ACC112 (cell line): Measurements from ENCODE around the gene DLG2.
"Not testable (repeated sequence)": the region's sequence is repeated elsewhere in the genome, so short reads cannot be mapped to it uniquely, and the experiment has no call there.

ENCODE experiments used
- H2AFZ ChIP-seq: fragments of 200-600 bp; sonication (generic); one replicate; pipeline ENCODE4 v1.6.0; 2017; ENCODE audit warnings: antibody characterized with exemption, low read length; ENCODE audit not compliant: unreplicated experiment
- H3K27ac ChIP-seq: fragments of 200-600 bp; sonication (generic); 2 replicates; pipeline ENCODE4 v1.5.1; 2014; ENCODE audit warnings: low read depth, mild to moderate bottlenecking, antibody characterized with exemption, low read length, moderate library complexity
- H3K27me3 ChIP-seq: fragments of 200-600 bp; sonication (generic); 2 replicates; pipeline ENCODE4 v1.6.1; 2014; ENCODE audit warnings: mild to moderate bottlenecking, antibody characterized with exemption, low read length, moderate library complexity, mixed read lengths; ENCODE audit not compliant: insufficient read depth
- H3K36me3 ChIP-seq: fragments of 200-600 bp; sonication (generic); 2 replicates; pipeline ENCODE4 v1.6.1; 2016; ENCODE audit warnings: mild to moderate bottlenecking, antibody characterized with exemption, low read length, moderate library complexity, mixed read lengths; ENCODE audit not compliant: insufficient read depth
- H3K4me1 ChIP-seq: fragments of 200-600 bp; sonication (generic); one replicate; pipeline ENCODE4 v1.6.1; 2016; ENCODE audit warnings: low read length, mixed read lengths; ENCODE audit not compliant: insufficient read depth, unreplicated experiment, control insufficient read depth
- H3K4me3 ChIP-seq: fragments of 200-600 bp; sonication (generic); 2 replicates; pipeline ENCODE4 v1.5.1; 2014; ENCODE audit warnings: mild to moderate bottlenecking, low read depth, low read length
- H3K79me2 ChIP-seq: fragments of 200-600 bp; sonication (generic); one replicate; pipeline ENCODE4 v1.6.0; 2016; ENCODE audit warnings: low read length; ENCODE audit not compliant: control insufficient read depth, unreplicated experiment, insufficient read depth

DLG2 gene

DNA sequence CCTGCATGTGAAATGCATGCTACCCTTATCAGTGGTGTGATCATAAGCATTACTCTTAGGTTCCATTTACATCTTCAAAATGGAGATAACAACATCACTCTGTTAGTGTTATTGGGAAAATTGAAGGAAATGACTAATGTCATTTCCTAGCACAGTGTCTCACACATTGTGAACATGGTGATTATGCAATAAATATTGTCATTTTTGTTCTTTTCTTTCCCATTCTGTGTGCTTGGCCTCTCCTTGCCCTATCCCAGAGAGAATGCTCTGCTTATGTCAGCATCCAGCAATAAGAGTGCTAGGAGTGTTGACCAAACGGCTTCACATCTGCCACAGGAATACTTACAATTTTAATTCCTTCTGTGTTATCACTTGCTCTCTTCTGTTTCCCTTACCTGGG, 1316.9 kb downstream of the DLG2 start:
- Histone ChIP-seq H3K27me3 (no peaks in the 10 kb centered on the region), H3K27ac (no peak overlapping the region), H3K4me3 (no peak overlapping the region), H3K4me1 (peaks cover 12% of the 10 kb centered on the region), H3K36me3 (no peaks in the 10 kb centered on the region), H3K79me2 (no peaks in the 10 kb centered on the region), H2AFZ (no peak overlapping the region)

DNA sequence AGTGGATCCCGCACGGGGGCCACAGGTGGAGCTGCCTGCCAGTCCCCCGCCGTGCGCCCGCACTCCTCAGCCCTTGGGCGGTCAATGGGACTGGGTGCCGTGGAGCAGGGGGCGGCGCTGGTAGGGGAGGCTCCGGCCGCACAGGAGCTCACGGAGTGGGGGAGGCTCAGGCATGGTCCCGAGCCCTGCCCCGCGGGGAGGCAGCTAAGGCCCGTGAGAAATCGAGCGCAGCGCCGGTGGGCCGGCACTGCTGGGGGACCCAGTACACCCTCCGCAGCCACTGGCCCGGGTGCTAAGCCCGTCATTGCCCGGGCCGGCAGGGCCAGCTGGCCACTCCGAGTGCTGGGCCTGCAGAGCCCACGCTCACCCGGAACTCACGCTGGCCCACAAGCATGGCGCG, 1318.7 kb downstream of the DLG2 start:
- peaks cover 12% of the 10 kb centered on the region for H3K4me1 ChIP-seq
- H2AFZ ChIP-seq, H3K79me2 ChIP-seq, H3K36me3 ChIP-seq, H3K27me3 ChIP-seq, H3K27ac ChIP-seq, H3K4me3 ChIP-seq: not testable (repeated sequence)

DNA sequence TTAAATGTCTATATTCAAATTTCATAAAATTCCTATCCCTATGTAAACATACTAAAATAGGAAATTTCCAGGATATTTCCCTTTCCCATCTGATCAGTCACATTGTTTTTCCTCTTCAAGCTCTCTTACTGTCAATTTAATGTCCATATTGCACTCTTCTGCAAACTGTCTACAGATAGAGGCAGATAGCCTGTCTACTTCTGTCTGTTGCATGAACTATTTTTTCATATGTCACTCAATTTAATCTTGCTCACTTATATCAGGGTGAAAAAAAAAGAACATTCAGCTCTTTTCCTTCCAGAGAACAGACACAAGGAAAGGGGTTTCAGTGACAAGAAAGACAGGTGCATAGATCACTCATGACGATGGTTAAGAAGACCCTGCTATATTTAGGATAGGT, 1327.1 kb downstream of the DLG2 start:
- H3K4me1 ChIP-seq = no peaks in the 10 kb centered on the region
- H2AFZ ChIP-seq = no peak overlapping the region
- no peaks in the 10 kb centered on the region for H3K27me3 ChIP-seq
- H3K4me3 ChIP-seq = no peak overlapping the region
- H3K79me2 ChIP-seq = no peaks in the 10 kb centered on the region
- H3K27ac ChIP-seq = no peak overlapping the region
- H3K36me3 ChIP-seq = no peaks in the 10 kb centered on the region

DNA sequence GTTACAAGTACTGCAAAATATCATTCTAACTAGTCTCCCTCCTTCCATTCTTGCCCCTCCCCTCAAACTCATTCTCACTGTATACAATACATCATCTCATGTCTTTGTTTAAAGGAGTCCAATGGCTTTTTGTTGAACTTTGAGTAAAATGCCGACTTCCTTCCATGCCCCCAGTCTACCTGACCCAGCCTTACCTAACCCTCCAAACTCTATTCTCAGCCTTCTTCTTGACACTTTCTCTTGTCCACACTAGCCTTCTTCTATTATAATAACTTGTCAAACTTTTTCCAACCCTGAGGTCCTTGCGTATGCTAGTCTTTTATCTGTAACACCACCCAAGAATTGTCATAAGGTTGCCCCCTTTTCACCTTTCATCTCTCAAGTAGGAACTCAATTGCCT, 1329.6 kb downstream of the DLG2 start:
- no peaks in the 10 kb centered on the region for H3K27me3 ChIP-seq
- H3K4me3 ChIP-seq = no peak overlapping the region
- H2AFZ ChIP-seq = no peak overlapping the region
- H3K79me2 ChIP-seq = no peaks in the 10 kb centered on the region
- H3K27ac ChIP-seq = no peak overlapping the region
- no peaks in the 10 kb centered on the region for H3K4me1 ChIP-seq
- no peaks in the 10 kb centered on the region for H3K36me3 ChIP-seq

DNA sequence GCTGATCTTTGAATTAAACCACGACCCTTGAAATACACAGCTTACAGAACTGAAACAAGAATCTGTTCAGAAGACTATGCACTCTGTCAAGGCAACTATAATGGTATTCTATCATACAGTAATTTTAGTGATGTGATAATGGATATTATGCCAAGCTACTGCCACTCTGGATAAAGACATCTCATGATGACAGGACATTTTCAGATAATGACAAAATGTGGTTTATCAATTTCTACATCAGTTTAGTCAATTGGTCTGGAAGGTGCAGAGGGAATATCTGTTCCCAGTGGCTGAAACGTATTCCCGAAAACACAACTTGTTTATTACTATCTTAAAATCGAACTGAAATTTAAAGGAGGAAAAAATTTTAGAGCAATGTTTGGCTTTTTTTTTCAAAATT, 1331.3 kb downstream of the DLG2 start:
- Histone ChIP-seq H3K4me3 (no peak overlapping the region), H3K79me2 (no peaks in the 10 kb centered on the region), H3K27me3 (no peaks in the 10 kb centered on the region), H3K4me1 (no peaks in the 10 kb centered on the region), H2AFZ (no peak overlapping the region), H3K36me3 (no peaks in the 10 kb centered on the region), H3K27ac (no peak overlapping the region)

DNA sequence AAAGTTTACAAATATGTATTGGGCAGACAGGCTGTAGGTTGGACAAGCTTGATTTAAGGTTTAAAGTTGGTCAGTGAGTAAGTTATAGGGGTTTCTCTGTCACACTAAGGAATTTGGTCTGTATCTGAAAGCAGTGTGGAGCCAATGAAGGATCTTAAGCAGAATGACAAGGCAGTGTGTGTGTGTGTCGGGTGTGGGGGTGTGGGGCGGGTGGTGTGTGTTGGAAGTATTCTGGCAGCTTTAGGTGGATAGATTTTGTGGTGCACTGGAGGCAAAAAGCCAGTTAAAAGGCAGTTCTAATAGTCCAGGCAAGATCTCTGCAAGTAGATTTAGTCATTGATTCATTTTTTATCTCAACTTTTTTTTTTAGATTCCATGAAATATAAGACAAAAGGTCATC, 1334.2 kb downstream of the DLG2 start:
- Histone ChIP-seq H2AFZ (no peak overlapping the region), H3K36me3 (no peaks in the 10 kb centered on the region), H3K79me2 (no peaks in the 10 kb centered on the region), H3K27ac (no peak overlapping the region), H3K27me3 (no peaks in the 10 kb centered on the region), H3K4me1 (peaks cover 11% of the 10 kb centered on the region), H3K4me3 (no peak overlapping the region)

DNA sequence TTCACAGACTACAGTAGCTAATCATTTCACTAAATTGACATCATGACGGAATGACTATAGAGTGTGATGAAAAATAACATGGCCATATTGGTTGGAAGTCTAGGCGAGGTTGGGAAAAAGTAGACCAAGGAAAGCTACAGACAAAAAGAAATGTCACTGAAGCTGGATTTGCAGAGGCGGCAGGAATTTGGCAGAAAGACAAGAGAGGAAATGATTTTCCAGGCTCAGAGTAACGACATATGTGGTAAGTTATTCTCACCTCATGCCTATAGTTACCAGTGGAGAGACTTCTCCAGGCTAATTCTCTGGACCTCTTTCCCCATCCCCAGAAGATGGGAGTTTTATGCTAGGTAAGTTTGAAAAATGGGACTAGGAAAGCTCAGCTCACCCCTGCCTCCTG, 1335.1 kb downstream of the DLG2 start:
- H3K27me3 ChIP-seq = no peaks in the 10 kb centered on the region
- H3K79me2 ChIP-seq = no peaks in the 10 kb centered on the region
- no peak overlapping the region for H3K4me3 ChIP-seq
- H3K36me3 ChIP-seq = no peaks in the 10 kb centered on the region
- no peak overlapping the region for H2AFZ ChIP-seq
- H3K4me1 ChIP-seq = peaks cover 11% of the 10 kb centered on the region
- H3K27ac ChIP-seq = no peak overlapping the region

DNA sequence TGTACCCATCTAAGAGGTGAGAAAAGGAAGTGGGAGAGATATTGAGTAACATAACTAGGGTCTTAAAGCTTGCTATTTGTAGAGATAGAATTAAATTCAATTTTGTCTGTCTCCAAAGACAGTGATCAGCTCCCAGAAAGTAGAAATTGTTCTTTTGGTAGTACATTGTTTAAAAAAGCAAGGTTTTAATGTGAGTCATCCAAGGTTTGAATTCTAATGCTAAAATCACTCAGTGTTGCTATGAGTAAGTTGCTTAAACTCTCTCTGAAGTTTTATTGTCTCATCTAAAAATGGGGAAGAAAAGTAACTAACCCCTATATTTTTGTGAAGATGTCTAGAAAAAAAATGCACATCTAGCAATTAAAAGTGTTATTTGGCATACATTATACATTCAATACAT, 1336.5 kb downstream of the DLG2 start:
- Histone ChIP-seq H3K4me3 (no peak overlapping the region), H3K79me2 (no peaks in the 10 kb centered on the region), H3K4me1 (peaks cover 11% of the 10 kb centered on the region), H2AFZ (no peak overlapping the region), H3K27me3 (no peaks in the 10 kb centered on the region), H3K27ac (no peak overlapping the region; the same call in 1 of the 2 replicates), H3K36me3 (no peaks in the 10 kb centered on the region)

DNA sequence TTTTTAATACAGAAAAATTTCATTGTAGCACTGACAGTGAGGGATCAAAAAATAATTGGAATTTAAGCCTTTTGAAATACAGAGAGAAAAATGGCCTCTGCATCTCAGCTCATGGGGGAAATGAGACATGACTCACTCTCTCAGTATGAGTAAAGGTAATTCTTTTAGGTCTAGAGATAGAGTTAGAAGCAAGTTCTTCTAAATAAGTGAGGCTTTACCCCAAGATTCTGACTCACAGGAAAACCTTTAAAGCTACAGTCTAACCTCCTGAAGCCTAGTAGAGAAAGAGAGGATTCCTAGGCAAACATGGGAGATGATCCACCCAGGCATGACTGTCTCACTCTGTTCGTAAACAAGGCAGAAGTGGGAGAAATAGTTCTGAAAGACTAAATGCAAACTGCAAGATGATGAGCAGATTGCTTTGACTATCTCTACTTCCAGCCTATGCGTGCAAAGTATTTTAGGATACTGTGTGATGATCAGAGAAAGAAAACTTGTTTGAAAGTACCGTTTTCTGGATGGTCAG, 1337.7 kb downstream of the DLG2 start:
- Histone ChIP-seq H3K36me3 (no peaks in the 10 kb centered on the region), H3K27ac (peak overlapping the region; percentile 28), H3K4me3 (no peak overlapping the region), H2AFZ (peak overlapping the region; percentile 33), H3K79me2 (no peaks in the 10 kb centered on the region), H3K4me1 (peaks cover 11% of the 10 kb centered on the region), H3K27me3 (no peaks in the 10 kb centered on the region)

DNA sequence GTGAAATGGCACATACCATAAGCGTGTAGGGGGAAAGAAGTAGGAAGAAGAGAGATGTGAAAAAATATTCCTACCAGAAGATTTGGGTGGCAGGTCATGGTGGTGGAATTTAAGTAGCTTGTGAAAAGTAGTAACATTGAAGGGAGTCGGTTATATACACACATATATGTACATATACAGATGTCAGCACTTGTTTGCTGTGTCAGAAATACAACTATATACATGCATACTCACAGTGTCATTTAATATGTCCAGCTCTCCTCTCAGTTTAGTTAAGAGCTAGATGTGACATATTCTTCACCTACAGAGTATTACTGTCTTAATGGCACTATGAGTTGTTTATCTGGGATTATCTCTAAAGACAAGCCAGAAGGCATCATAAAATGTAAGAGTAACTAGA, 1353.6 kb downstream of the DLG2 start:
- H3K4me3 ChIP-seq = no peak overlapping the region
- H3K27ac ChIP-seq = no peak overlapping the region
- no peaks in the 10 kb centered on the region for H3K79me2 ChIP-seq
- H3K4me1 ChIP-seq = no peaks in the 10 kb centered on the region
- H3K36me3 ChIP-seq = no peaks in the 10 kb centered on the region
- H2AFZ ChIP-seq = no peak overlapping the region
- H3K27me3 ChIP-seq = no peaks in the 10 kb centered on the region

DNA sequence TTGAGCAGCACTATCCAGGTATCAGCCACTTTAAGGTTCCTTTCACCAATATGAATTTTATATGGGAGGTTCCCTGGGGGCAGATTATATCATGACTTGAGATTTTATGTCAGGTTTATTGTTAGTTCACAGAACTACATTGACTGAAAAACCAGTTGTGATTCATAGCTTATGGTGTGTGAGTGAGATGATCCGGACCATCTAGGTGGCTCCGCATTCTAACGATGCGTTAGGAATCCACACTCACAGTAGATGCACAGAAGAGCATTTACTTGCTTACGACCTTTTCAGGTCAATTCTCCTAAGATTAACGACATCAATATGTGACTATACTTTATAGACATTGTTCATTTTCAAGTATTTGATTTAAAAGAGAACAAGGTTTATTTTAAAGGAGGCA, 1356.7 kb downstream of the DLG2 start:
- Histone ChIP-seq H3K79me2 (no peaks in the 10 kb centered on the region), H3K4me3 (no peak overlapping the region), H3K4me1 (no peaks in the 10 kb centered on the region)

More for the DNA sequence above, 1356.7 kb downstream of the DLG2 start:
- Histone ChIP-seq H3K27me3 (no peaks in the 10 kb centered on the region), H3K27ac (no peak overlapping the region), H2AFZ (no peak overlapping the region), H3K36me3 (no peaks in the 10 kb centered on the region)
